Measurements from ENCODE around the gene MAPK1. TPM values are rescaled to one million over a fixed set of nuclear protein-coding genes. Genes with fewer than 3 reads are reported as not detected.
"Not testable (repeated sequence)": the region's sequence is repeated elsewhere in the genome, so short reads cannot be mapped to it uniquely, and the experiment has no call there.

MAPK1 gene
- total RNA-seq, 2 experiments from 2014 or later = 39.6 to 79.8 TPM

DNA sequence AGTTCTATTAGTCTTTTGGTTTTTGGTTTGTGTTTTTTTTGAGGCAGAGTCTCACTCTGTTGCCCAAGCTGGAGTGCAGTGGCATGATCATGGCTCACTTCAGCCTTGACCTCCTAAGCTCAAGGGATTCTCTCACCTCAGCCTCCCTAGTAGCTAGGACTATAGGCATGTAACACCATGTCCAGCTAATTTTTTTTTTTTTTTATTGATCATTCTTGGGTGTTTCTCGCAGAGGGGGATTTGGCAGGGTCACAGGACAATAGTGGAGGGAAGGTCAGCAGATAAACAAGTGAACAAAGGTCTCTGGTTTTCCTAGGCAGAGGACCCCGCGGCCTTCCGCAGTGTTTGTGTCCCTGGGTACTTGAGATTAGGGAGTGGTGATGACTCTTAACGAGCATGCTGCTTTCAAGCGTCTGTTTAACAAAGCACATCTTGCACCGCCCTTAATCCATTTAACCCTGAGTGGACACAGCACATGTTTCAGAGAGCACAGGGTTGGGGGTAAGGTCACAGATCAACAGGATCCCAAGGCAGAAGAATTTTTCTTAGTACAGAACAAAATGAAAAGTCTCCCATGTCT is 15.4 kb upstream of the MAPK1 start:
- H3K27ac ChIP-seq (ENCODE audit: low read depth, low read length, poor library complexity, severe bottlenecking); CTCF ChIA-PET (ENCODE audit: unreplicated experiment); H3K4me2 ChIP-seq (ENCODE audit: low read length); H3K4me3 ChIP-seq (ENCODE audit: low read depth, low read length, poor library complexity, severe bottlenecking); H3K9me3 ChIP-seq (ENCODE audit: low read length); H2AFZ ChIP-seq (ENCODE audit: low read length); H3K4me1 ChIP-seq (ENCODE audit: insufficient read depth, low read length, poor library complexity, severe bottlenecking); BruUV-seq (replicated peaks); H4K20me1 ChIP-seq (ENCODE audit: insufficient read depth, low read length); POLR2A ChIA-PET; H3K9me2 ChIP-seq (ENCODE audit: insufficient read depth, low read length); intact Hi-C loops (cut with micrococcal nuclease; ENCODE audit: unreplicated experiment); H3K79me2 ChIP-seq (ENCODE audit: insufficient read depth, low read depth, low read length); DNase-seq (ENCODE audit: low spot score); H3K36me3 ChIP-seq (ENCODE audit: insufficient read depth, low read length): not testable (repeated sequence)

DNA sequence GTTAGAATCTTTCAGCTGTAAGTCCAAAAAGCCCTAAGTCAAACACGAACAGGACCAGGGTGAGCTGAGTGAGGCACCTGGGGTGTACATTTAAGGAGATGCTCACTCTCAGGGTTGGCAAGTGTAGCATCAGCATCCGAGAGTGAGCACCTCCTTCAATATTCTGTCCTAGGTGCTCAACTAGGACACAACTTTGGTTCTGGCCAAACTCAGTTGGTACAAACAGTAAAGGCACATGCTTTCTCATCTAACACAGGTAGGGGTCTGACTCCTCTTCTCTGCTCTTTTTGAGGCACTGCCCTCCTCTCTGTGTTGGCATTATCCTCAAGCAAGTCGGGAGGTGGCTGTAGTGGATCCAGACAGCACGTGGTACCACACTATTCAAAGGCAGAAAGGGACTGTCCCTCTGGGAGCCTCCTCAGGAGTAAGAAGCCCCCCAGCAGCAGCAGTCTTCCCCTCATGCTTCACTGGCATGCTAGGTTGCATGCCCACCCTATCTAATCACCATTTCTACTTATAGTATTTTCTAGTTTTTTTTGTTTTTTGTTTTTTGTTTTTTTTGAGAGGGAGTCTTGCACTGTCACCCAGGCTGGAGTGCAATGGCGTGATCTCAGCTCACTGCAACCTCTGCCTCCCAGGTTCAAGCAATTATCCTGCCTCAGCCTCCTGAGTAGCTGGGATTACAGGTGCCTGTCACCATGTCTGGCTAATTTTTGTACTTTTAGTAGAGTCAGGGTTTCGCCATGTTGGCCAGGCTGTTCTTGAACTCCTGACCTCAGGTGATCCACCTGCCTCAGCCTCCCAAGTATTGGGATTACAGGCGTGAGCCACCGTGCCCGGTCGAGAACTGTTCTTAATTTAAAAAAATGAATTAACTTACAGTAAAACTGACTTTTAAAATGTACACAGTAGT is 14.7 kb upstream of the MAPK1 start:
- Histone ChIP-seq H2AFZ (ENCODE audit: low read length) (no peak overlapping the region), H4K20me1 (ENCODE audit: insufficient read depth, low read length) (no peaks in the 10 kb centered on the region), H3K36me3 (ENCODE audit: insufficient read depth, low read length) (no peaks in the 10 kb centered on the region), H3K4me2 (ENCODE audit: low read length) (no peak overlapping the region), H3K27ac (ENCODE audit: low read depth, low read length, poor library complexity, severe bottlenecking) (no peak overlapping the region), H3K4me1 (ENCODE audit: insufficient read depth, low read length, poor library complexity, severe bottlenecking) (no peaks in the 10 kb centered on the region), H3K79me2 (ENCODE audit: insufficient read depth, low read depth, low read length) (no peaks in the 10 kb centered on the region), H3K9me3 (ENCODE audit: low read length) (no peaks in the 10 kb centered on the region), H3K4me3 (ENCODE audit: low read depth, low read length, poor library complexity, severe bottlenecking) (no peak overlapping the region), H3K9me2 (ENCODE audit: insufficient read depth, low read length) (no peaks in the 10 kb centered on the region)
- no TSS peak for BruUV-seq (replicated peaks)
- ChIA-PET CTCF (ENCODE audit: unreplicated experiment) (no interaction called here), POLR2A (no interaction called here)
- DNase-seq (ENCODE audit: low spot score) = no peak
- TF ChIP-seq, protein P1, sequence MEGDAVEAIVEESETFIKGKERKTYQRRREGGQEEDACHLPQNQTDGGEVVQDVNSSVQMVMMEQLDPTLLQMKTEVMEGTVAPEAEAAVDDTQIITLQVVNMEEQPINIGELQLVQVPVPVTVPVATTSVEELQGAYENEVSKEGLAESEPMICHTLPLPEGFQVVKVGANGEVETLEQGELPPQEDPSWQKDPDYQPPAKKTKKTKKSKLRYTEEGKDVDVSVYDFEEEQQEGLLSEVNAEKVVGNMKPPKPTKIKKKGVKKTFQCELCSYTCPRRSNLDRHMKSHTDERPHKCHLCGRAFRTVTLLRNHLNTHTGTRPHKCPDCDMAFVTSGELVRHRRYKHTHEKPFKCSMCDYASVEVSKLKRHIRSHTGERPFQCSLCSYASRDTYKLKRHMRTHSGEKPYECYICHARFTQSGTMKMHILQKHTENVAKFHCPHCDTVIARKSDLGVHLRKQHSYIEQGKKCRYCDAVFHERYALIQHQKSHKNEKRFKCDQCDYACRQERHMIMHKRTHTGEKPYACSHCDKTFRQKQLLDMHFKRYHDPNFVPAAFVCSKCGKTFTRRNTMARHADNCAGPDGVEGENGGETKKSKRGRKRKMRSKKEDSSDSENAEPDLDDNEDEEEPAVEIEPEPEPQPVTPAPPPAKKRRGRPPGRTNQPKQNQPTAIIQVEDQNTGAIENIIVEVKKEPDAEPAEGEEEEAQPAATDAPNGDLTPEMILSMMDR (conservative IDR thresholded peaks at IDR 0.05; ENCODE audit: low read length) = no peak
- no peak for TF ChIP-seq EZH2phosphoT487 (IDR thresholded peaks at IDR 0.05; ENCODE audit: borderline replicate concordance, low read depth, low read length)
- intact Hi-C loops (cut with micrococcal nuclease; ENCODE audit: unreplicated experiment) = no loop called here

DNA sequence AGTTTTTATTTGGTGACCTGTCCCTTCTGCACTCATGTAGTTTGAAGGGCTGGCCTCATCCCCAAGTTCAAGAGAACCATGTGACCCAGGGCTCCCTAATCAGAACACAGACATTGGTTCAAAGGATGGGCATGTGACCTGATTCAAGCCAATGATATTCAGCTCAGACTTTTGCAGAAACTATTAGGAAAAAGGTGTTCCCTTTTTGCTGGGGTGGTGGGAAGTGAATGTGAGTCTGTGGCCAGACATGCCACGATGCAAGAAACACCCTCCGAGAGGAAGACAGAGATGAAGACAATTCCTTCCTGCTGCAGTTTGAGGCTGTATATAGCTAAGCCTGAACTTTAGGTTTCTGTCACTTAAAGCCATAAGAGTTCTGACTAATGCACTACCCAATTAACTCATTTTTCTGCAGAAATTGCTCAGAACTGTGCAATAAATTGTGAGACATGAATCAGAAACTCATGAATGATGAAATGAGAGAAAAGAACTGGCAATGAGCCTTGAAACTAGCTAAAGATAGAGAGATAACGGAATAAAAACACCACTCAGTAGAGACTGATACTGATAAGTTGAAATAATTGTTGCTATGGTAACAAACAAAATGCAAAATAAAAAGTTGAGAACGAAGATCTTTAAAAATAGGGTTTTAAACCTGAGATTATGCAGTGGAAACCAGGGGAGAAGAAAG is 9.2 kb upstream of the MAPK1 start:
- POLR2A ChIA-PET = interaction anchor here (0.5 kb wide), 1 partner anchor 107 kb away, joined by 3 read pairs; no protein-coding TSS in a partner anchor
- Histone ChIP-seq H3K9me3 (ENCODE audit: low read length) (no peaks in the 10 kb centered on the region), H3K36me3 (ENCODE audit: insufficient read depth, low read length) (no peaks in the 10 kb centered on the region), H4K20me1 (ENCODE audit: insufficient read depth, low read length) (no peaks in the 10 kb centered on the region), H3K79me2 (ENCODE audit: insufficient read depth, low read depth, low read length) (no peaks in the 10 kb centered on the region), H3K4me1 (ENCODE audit: insufficient read depth, low read length, poor library complexity, severe bottlenecking) (no peaks in the 10 kb centered on the region), H3K9me2 (ENCODE audit: insufficient read depth, low read length) (no peaks in the 10 kb centered on the region), H3K27ac (ENCODE audit: low read depth, low read length, poor library complexity, severe bottlenecking) (no peak overlapping the region), H2AFZ (ENCODE audit: low read length) (no peak overlapping the region), H3K4me3 (ENCODE audit: low read depth, low read length, poor library complexity, severe bottlenecking) (no peak overlapping the region), H3K4me2 (ENCODE audit: low read length) (no peak overlapping the region)
- DNase-seq (ENCODE audit: low spot score) = no peak
- no TSS peak for BruUV-seq (replicated peaks)
- TF ChIP-seq, protein P1 (conservative IDR thresholded peaks at IDR 0.05; ENCODE audit: low read length) = no peak
- TF ChIP-seq EZH2phosphoT487 (IDR thresholded peaks at IDR 0.05; ENCODE audit: borderline replicate concordance, low read depth, low read length) = no peak
- intact Hi-C loops (cut with micrococcal nuclease; ENCODE audit: unreplicated experiment) = no loop called here
- CTCF ChIA-PET (ENCODE audit: unreplicated experiment) = interaction anchor here (0.6 kb wide), 2 partner anchors 9 to 17 kb away, joined by 4 to 5 read pairs; partner anchors contain the start of gene MAPK1

DNA sequence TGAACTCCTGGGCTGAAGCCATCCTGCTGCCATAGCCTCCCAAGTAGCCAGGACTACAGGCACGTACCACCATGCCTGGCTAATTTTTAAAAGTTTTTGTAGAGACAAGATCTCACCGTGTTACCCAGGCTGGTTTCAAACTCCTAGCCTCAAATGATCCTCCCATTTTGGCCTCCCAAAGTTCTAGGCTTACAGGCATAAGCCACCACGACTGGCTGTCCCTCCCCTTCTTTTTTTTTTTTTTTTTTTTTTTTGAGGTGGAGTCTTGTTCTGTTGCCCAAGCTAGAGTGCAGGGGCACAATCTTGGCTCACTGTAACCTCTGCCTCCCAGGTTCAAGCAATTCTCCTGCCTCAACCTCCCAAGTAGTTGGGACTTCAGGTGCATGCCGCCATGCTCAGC is 7.5 kb upstream of the MAPK1 start:
- H3K79me2 ChIP-seq (ENCODE audit: insufficient read depth, low read depth, low read length); H3K4me2 ChIP-seq (ENCODE audit: low read length); H3K36me3 ChIP-seq (ENCODE audit: insufficient read depth, low read length); H3K27ac ChIP-seq (ENCODE audit: low read depth, low read length, poor library complexity, severe bottlenecking); DNase-seq (ENCODE audit: low spot score); H3K4me3 ChIP-seq (ENCODE audit: low read depth, low read length, poor library complexity, severe bottlenecking); H4K20me1 ChIP-seq (ENCODE audit: insufficient read depth, low read length); H3K9me3 ChIP-seq (ENCODE audit: low read length); H3K9me2 ChIP-seq (ENCODE audit: insufficient read depth, low read length); H3K4me1 ChIP-seq (ENCODE audit: insufficient read depth, low read length, poor library complexity, severe bottlenecking); H2AFZ ChIP-seq (ENCODE audit: low read length); CTCF ChIA-PET (ENCODE audit: unreplicated experiment); BruUV-seq (replicated peaks); intact Hi-C loops (cut with micrococcal nuclease; ENCODE audit: unreplicated experiment); POLR2A ChIA-PET: not testable (repeated sequence)
